Ovary (tissue), 3 donors: ENCODE data around the gene CSRP3.

Experiments used
- CTCF ChIP-seq, 3 donors: fragments of 450-650 bp in 2 of 3; fragments of 200-600 bp in 1 of 3; IDR thresholded peaks; one replicate each; pipeline versions ENCODE4 v1.5.1 to v1.8.0; 2016 to 2022; ENCODE audit warnings: antibody characterized with exemption in 3 of 3, mild to moderate bottlenecking in 1 of 3
- EP300 ChIP-seq: sonication (generic); formaldehyde crosslinking; IDR thresholded peaks from one replicate; pipeline ENCODE4 v1.6.1; 2017; ENCODE audit warnings: antibody characterized with exemption
- POLR2A ChIP-seq: fragments of 450-650 bp; IDR thresholded peaks from one replicate; pipeline ENCODE4 v1.6.1; 2017; ENCODE audit warnings: antibody characterized with exemption, mild to moderate bottlenecking, moderate library complexity
- donor health status: DM: no; HTN: no; CAD: no.

- TF ChIP-seq CTCF (IDR thresholded peaks at IDR 0.05) (no peak), EP300 (no peak), POLR2A (no peak)
Measured at GRCh38 chr11:19234231-19234817, 32.5 kb upstream of the CSRP3 start.
